GM12864 (cell line): ENCODE data around the gene ABCC2.

Source experiments
- DNase-seq: peaks from one replicate; pipeline ENCODE4 v3.0.0-alpha.2; 2011; ENCODE audit warnings: low read depth
- H3K4me3 ChIP-seq: 2 replicates; pipeline ENCODE4 v1.5.1; 2011; ENCODE audit warnings: mild to moderate bottlenecking, low read depth, low read length, control low read depth
- TF ChIP-seq, protein P1 (sequence below): IDR thresholded peaks from 2 replicates; pipeline ENCODE4 v1.5.1; 2011; ENCODE audit warnings: low read depth, mild to moderate bottlenecking, moderate library complexity, low read length, control low read depth, inconsistent platforms; ENCODE audit errors: missing control alignments

Gene ABCC2

DNA sequence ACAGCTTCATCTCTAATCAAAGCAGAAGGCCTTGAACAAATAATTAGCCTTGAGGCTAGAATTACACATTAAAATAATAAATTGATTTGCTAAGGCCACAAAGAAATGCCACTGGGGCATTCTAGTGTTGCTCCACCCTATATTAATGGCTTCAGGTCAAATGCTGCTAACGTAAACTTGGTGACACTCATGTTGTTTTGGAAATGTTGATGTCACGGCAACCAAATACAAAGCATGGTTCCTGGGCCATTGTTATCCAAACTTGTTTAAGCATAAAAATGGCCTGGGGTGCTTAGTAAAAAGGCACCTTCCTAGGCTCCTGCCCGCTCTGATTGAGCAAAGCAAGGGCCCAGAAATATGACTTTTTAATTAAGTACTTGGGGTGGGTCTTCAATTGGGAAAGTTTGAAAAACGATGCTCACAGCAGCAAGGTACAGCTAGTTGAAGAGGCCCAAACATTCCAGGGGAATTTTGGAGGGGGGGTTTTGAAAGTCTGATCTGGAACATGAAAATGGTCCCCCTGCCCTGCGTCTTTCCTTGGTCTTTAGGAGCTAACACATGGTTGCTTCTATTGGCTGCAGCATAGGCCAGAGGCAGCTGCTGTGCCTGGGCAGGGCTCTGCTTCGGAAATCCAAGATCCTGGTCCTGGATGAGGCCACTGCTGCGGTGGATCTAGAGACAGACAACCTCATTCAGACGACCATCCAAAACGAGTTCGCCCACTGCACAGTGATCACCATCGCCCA lies 67.8 kb downstream of the ABCC2 start:
- H3K4me3 ChIP-seq, result no peak overlapping the region
- DNase-seq, result no peak
- TF ChIP-seq, protein P1, sequence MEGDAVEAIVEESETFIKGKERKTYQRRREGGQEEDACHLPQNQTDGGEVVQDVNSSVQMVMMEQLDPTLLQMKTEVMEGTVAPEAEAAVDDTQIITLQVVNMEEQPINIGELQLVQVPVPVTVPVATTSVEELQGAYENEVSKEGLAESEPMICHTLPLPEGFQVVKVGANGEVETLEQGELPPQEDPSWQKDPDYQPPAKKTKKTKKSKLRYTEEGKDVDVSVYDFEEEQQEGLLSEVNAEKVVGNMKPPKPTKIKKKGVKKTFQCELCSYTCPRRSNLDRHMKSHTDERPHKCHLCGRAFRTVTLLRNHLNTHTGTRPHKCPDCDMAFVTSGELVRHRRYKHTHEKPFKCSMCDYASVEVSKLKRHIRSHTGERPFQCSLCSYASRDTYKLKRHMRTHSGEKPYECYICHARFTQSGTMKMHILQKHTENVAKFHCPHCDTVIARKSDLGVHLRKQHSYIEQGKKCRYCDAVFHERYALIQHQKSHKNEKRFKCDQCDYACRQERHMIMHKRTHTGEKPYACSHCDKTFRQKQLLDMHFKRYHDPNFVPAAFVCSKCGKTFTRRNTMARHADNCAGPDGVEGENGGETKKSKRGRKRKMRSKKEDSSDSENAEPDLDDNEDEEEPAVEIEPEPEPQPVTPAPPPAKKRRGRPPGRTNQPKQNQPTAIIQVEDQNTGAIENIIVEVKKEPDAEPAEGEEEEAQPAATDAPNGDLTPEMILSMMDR, result no peak

DNA sequence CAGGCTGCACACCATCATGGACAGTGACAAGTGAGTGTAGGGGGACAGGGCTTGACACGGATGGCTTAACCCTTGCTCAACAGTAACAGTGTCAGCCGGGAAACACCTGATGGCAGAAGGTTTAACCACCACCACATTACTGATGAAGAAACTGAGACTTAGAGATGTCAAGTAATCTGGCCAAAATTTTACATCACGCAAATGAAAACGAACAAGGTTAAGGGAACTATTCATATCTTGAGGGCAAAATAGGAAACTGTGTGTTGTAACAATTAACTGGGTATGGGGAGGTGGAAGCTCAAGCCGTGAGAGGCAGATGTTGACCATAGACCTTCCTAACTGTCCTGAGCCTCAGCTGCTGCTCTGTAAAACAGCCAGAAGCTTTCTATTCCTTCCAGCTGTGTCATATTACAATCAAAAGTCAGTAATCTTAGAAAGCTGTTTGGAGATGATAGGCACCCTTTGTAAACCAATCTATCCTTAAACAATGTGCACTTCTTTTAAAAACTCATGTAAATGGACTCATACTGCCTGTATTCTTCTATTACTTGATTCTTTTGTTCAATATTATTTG lies 68.4 kb downstream of the ABCC2 start:
- TF ChIP-seq, protein P1, result no peak
- no peak for DNase-seq
- H3K4me3 ChIP-seq, result no peak overlapping the region

DNA sequence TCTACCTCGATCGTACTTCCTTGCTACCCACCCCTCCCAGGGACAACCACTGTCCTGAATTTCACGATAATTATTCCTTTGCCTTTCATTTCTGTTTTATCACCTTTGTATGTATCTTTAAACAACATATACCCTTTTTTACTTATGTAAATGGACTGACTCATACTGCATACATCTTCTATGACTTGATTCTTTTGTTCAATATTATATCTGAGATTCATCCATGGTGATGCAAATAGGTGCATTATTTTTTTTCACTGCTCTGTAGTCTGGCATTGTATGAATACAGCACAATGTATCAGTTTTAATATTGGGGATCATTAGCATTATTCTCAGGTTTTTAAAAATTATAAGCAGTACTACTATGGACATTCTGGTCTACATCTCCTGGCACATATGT lies 69.4 kb downstream of the ABCC2 start:
- DNase-seq, result no peak
- TF ChIP-seq, protein P1, result no peak

DNA sequence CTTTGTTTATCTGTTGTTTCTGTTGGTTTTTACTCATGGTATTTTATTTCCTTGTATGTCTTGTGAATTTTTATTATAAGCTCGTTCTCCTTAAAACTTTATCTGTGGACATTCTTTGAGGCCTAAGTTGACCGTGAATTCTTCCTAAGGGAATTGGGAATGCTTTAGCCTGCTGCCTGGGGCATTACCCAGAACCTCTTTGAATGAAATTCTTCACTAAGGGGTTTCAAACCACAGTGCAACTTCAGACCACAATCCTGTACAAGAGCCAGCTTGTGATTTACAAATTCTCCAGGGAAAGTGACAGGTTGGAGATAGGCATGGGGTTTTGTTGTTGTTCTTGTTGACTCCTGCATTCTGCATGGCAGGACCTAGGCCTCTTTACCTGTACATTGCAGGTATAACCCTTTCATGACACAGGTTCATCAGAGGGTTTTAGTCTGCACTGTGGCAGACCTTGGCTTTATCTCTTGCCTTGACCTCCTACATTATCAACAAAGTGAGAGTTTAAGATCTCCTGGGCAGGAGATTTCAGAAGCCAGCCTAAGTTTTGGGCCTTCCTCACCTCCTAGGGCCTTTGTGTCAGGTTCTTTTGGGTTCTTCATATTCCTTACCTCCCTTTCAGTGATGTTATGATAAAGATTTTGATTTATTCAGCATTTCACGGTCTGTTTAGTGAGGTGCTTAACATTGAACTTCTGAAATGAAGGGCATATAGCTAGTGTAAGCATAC lies 70.2 kb downstream of the ABCC2 start:
- TF ChIP-seq, protein P1, result no peak
- H3K4me3 ChIP-seq, result no peak overlapping the region
- no peak for DNase-seq

More for the DNA sequence above, 69.4 kb downstream of the ABCC2 start:
- no peak overlapping the region for H3K4me3 ChIP-seq

DNA sequence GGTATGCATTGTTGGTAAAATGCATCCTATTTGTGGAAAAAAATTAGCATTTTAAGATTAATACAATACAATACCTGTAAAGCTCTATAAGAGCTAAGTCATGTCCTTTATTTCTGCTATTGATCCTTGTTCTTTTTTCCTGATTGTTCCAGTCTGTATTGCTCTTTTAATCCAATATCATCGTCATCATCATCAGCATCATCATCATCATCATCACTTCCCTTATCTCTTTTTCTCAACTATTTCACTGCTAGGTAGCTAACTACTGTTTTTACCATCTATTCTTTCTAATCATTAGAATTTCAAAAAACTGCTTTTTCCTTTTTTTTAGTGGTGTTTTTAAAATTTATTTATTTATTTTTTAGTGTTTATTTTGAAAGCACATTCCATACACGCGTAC lies 71.2 kb downstream of the ABCC2 start:
- DNase-seq, result no peak
- H3K4me3 ChIP-seq, result no peak overlapping the region
- TF ChIP-seq, protein P1, result no peak

DNA sequence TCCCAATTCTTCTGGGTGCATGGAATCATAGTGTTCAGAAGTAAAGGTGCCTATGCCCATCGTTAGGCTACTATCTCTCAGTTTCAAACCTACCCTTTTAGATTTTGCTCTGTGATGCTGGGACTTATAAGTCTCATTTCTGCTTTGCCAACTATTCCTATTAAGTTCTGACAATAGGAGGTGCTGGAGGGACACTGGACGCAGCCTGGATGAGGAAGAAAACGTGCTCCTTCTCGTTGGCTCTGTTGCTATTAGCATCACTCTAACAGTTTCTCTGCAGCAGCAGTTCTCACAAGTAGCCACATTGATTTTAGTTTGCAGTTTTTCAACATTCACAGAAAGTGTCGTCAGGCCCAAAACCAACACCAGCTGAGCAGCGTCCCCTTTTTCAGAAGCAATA lies 72.4 kb downstream of the ABCC2 start:
- TF ChIP-seq, protein P1, result no peak
- no peak for DNase-seq
- no peak overlapping the region for H3K4me3 ChIP-seq
